SK-N-SH treated with all-trans-retinoic acid at 6 μM for 48 hours (cell line): ENCODE results near the gene ADGRF4.

Source experiments
- ARNTL ChIP-seq: fragments of 450-650 bp; formaldehyde crosslinking; IDR thresholded peaks from 2 replicates; pipeline ENCODE4 v1.5.0; 2020; ENCODE audit warnings: low read depth, mild to moderate bottlenecking, moderate library complexity, borderline replicate concordance
- BACH2 ChIP-seq: fragments of 250-450 bp; sonication (Bioruptor Pico); IDR thresholded peaks from 2 replicates; pipeline ENCODE4 v1.9.0; 2021; ENCODE audit warnings: mild to moderate bottlenecking, borderline replicate concordance
- CSDC2 ChIP-seq: fragments of 250-450 bp; sonication (Bioruptor Pico); IDR thresholded peaks from 2 replicates; pipeline ENCODE4 v1.5.0; 2020; ENCODE audit warnings: mild to moderate bottlenecking, moderate library complexity
- ESRRG ChIP-seq: fragments of 250-450 bp; sonication (Bioruptor Pico); IDR thresholded peaks from 2 replicates; pipeline ENCODE4 v1.6.1; 2021; ENCODE audit warnings: mild to moderate bottlenecking
- GLIS3 ChIP-seq: fragments of 250-450 bp; sonication (Bioruptor Pico); IDR thresholded peaks from 2 replicates; pipeline ENCODE4 v1.5.0; 2020; ENCODE audit warnings: mild to moderate bottlenecking, moderate library complexity
- ISL1 ChIP-seq: fragments of 250-450 bp; sonication (Bioruptor Pico); IDR thresholded peaks from 2 replicates; pipeline ENCODE4 v2.1.2; 2022; ENCODE audit warnings: mild to moderate bottlenecking, moderate library complexity
- OSR1 ChIP-seq: fragments of 250-450 bp; sonication (Bioruptor Pico); IDR thresholded peaks from 2 replicates; pipeline ENCODE4 v1.8.0; 2022; ENCODE audit warnings: moderate library complexity, mild to moderate bottlenecking, inconsistent platforms
- PPARA ChIP-seq: fragments of 250-450 bp; sonication (Bioruptor Pico); IDR thresholded peaks from 2 replicates; pipeline ENCODE4 v1.5.0; 2020; ENCODE audit warnings: mild to moderate bottlenecking, borderline replicate concordance
- ZFP3 ChIP-seq: fragments of 250-450 bp; sonication (Bioruptor Pico); IDR thresholded peaks from 2 replicates; pipeline ENCODE4 v1.5.0; 2020; ENCODE audit warnings: mild to moderate bottlenecking, moderate library complexity
- ZFP30 ChIP-seq: fragments of 450-650 bp; formaldehyde crosslinking; IDR thresholded peaks from 2 replicates; pipeline ENCODE4 v1.5.0; 2022; ENCODE audit warnings: mild to moderate bottlenecking, moderate library complexity
- ZNF70 ChIP-seq: fragments of 450-650 bp; formaldehyde crosslinking; IDR thresholded peaks from 2 replicates; pipeline ENCODE4 v1.5.0; 2020; ENCODE audit warnings: mild to moderate bottlenecking, moderate library complexity
- TF ChIP-seq, protein P1 (sequence below): fragments of 250-450 bp; sonication (Bioruptor Pico); IDR thresholded peaks from 2 replicates; pipeline ENCODE4 v1.5.1; 2020; ENCODE audit warnings: low read depth, mild to moderate bottlenecking, moderate library complexity
- TF ChIP-seq, protein P2 (sequence below): fragments of 250-450 bp; sonication (Bioruptor Pico); IDR thresholded peaks from 2 replicates; pipeline ENCODE4 v1.8.0; 2020; ENCODE audit warnings: mild to moderate bottlenecking, moderate library complexity, borderline replicate concordance

DNA sequence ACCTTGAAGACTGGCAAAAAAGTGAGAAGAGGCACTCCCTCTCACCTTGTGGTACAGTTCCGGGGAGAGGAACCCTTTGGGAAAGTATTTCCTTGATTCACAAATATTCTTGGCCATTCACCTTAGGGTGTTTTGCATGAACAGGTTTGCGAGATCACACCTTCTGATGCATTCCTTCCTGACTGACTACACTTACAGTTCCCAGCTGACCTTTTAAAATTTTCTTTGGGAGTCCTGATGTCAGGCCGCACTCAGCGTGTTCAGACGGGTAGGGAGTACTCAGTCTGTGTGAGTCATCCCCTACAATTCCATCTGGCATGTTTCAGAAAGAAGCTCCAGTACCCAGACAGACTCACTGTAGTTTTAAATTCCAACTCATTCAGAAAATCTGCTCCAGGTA, 1.7 kb downstream of the ADGRF4 start:
- TF ChIP-seq GLIS3 (no peak), CSDC2 (CRISPR knock-in tag) (no peak), ZNF70 (CRISPR knock-in tag) (no peak), ZFP30 (CRISPR knock-in tag) (no peak), ZFP3 (no peak), BACH2 (no peak), ISL1 (CRISPR knock-in tag) (peak; percentile 33; the same call in 1 of the 2 replicates), ARNTL (CRISPR knock-in tag) (no peak), ESRRG (no peak), OSR1 (CRISPR knock-in tag) (no peak), PPARA (CRISPR knock-in tag) (no peak)
- TF ChIP-seq, protein P1, sequence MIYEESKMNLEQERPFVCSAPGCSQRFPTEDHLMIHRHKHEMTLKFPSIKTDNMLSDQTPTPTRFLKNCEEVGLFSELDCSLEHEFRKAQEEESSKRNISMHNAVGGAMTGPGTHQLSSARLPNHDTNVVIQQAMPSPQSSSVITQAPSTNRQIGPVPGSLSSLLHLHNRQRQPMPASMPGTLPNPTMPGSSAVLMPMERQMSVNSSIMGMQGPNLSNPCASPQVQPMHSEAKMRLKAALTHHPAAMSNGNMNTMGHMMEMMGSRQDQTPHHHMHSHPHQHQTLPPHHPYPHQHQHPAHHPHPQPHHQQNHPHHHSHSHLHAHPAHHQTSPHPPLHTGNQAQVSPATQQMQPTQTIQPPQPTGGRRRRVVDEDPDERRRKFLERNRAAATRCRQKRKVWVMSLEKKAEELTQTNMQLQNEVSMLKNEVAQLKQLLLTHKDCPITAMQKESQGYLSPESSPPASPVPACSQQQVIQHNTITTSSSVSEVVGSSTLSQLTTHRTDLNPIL (CRISPR knock-in tag) = no peak
- TF ChIP-seq, protein P2, sequence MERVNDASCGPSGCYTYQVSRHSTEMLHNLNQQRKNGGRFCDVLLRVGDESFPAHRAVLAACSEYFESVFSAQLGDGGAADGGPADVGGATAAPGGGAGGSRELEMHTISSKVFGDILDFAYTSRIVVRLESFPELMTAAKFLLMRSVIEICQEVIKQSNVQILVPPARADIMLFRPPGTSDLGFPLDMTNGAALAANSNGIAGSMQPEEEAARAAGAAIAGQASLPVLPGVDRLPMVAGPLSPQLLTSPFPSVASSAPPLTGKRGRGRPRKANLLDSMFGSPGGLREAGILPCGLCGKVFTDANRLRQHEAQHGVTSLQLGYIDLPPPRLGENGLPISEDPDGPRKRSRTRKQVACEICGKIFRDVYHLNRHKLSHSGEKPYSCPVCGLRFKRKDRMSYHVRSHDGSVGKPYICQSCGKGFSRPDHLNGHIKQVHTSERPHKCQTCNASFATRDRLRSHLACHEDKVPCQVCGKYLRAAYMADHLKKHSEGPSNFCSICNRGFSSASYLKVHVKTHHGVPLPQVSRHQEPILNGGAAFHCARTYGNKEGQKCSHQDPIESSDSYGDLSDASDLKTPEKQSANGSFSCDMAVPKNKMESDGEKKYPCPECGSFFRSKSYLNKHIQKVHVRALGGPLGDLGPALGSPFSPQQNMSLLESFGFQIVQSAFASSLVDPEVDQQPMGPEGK (CRISPR knock-in tag) = no peak
